CD14-positive monocyte (primary cell): ENCODE results near the gene TRIM68. TPM values are rescaled to one million over a fixed set of nuclear protein-coding genes. Genes with fewer than 3 reads are reported as not detected.

Experiments
- DNase-seq, 3 donors: peaks; one replicate each; pipeline ENCODE4 v3.0.0-alpha.2; 2011 to 2022
- H2AFZ ChIP-seq: 2 replicates; pipeline ENCODE4 v1.6.0; 2012; ENCODE audit warnings: mild to moderate bottlenecking, low read depth, low read length, inconsistent platforms; ENCODE audit not compliant: insufficient read depth, poor library complexity, severe bottlenecking
- H3K27ac ChIP-seq, 2 donors: 1 replicate in 1 of 2; 2 replicates in 1 of 2; pipeline ENCODE4 v1.5.1; 2012 to 2013; ENCODE audit warnings: low read length in 2 of 2, control low read depth in 1 of 2, inconsistent platforms in 1 of 2, low read depth in 1 of 2, mild to moderate bottlenecking in 1 of 2
- H3K27me3 ChIP-seq, 2 donors: one replicate each; pipeline versions ENCODE4 v1.6.0 to v1.6.1; 2011 to 2013; ENCODE audit warnings: low read length in 2 of 2; ENCODE audit not compliant: control insufficient read depth in 2 of 2, insufficient read depth in 2 of 2
- H3K36me3 ChIP-seq, 2 donors: replicated peaks in 1 of 2; 1 replicate in 1 of 2; 2 replicates in 1 of 2; pipeline versions ENCODE4 v1.5.1 to v1.6.1; 2012 to 2013; ENCODE audit warnings: low read length in 2 of 2, control low read depth in 1 of 2, inconsistent platforms in 1 of 2, mild to moderate bottlenecking in 1 of 2; ENCODE audit not compliant: insufficient read depth in 2 of 2, control insufficient read depth in 1 of 2
- H3K4me1 ChIP-seq, 2 donors: 1 replicate in 1 of 2; 2 replicates in 1 of 2; pipeline versions ENCODE4 v1.5.1 to v1.6.1; 2012 to 2013; ENCODE audit warnings: low read length in 2 of 2, control low read depth in 1 of 2, inconsistent platforms in 1 of 2, mild to moderate bottlenecking in 1 of 2, moderate library complexity in 1 of 2; ENCODE audit not compliant: insufficient read depth in 2 of 2, control insufficient read depth in 1 of 2
- H3K4me2 ChIP-seq: replicated peaks from 2 replicates; pipeline ENCODE3; 2012; ENCODE audit warnings: low read length, moderate library complexity, mild to moderate bottlenecking; ENCODE audit not compliant: poor library complexity, severe bottlenecking; ENCODE audit errors: extremely low read depth
- H3K4me3 ChIP-seq, 3 experiments: fragments of 200-600 bp in 1 of 3; sonication (generic) in 1 of 3; replicated peaks in 1 of 3; 1 replicate in 2 of 3; 2 replicates in 1 of 3; pipeline ENCODE4 v1.5.1; 2011 to 2013; ENCODE audit warnings: low read length in 3 of 3, mild to moderate bottlenecking in 3 of 3, control low read depth in 2 of 3, low read depth in 2 of 3, inconsistent platforms in 1 of 3, moderate library complexity in 1 of 3
- H3K79me2 ChIP-seq: 2 replicates; pipeline ENCODE4 v1.6.0; 2012; ENCODE audit warnings: mild to moderate bottlenecking, control low read depth, inconsistent platforms, low read length, moderate library complexity; ENCODE audit not compliant: insufficient read depth
- H3K9ac ChIP-seq: 2 replicates; pipeline ENCODE4 v1.6.0; 2017; ENCODE audit warnings: low read length, mild to moderate bottlenecking; ENCODE audit not compliant: insufficient read depth, poor library complexity, severe bottlenecking
- H3K9me3 ChIP-seq, 2 donors: replicated peaks in 1 of 2; 1 replicate in 1 of 2; 2 replicates in 1 of 2; pipeline versions ENCODE4 v1.5.1 to v1.6.1; 2012 to 2013; ENCODE audit warnings: low read length in 2 of 2, control low read depth in 1 of 2; ENCODE audit not compliant: control insufficient read depth in 1 of 2, insufficient read depth in 1 of 2
- H4K20me1 ChIP-seq: 2 replicates; pipeline ENCODE4 v1.6.0; 2012; ENCODE audit warnings: mild to moderate bottlenecking, low read length, control low read depth, moderate library complexity; ENCODE audit not compliant: insufficient read depth
- H3K27ac Mint-ChIP-seq, 7 donors: one replicate each; pipeline ENCODE4 v1.8.0; 2020; ENCODE audit warnings: mild to moderate bottlenecking in 7 of 7, mixed read lengths in 7 of 7, moderate library complexity in 6 of 7, inconsistent platforms in 2 of 7
- H3K27me3 Mint-ChIP-seq, 3 donors: one replicate each; pipeline ENCODE4 v1.8.0; 2021 to 2022; ENCODE audit warnings: low read depth in 3 of 3, mild to moderate bottlenecking in 3 of 3, mixed read lengths in 3 of 3, moderate library complexity in 3 of 3, inconsistent platforms in 1 of 3
- H3K36me3 Mint-ChIP-seq, 2 donors: one replicate each; pipeline ENCODE4 v1.8.0; 2020; ENCODE audit warnings: mixed read lengths in 2 of 2, inconsistent platforms in 1 of 2, mild to moderate bottlenecking in 1 of 2
- H3K4me1 Mint-ChIP-seq: one replicate; pipeline ENCODE4 v1.8.0; 2020; ENCODE audit warnings: mild to moderate bottlenecking, mixed read lengths
- H3K4me3 Mint-ChIP-seq, 2 donors: one replicate each; pipeline ENCODE4 v1.8.0; 2020; ENCODE audit warnings: mild to moderate bottlenecking in 2 of 2, mixed read lengths in 2 of 2, moderate library complexity in 1 of 2
- H3K9me3 Mint-ChIP-seq, 7 donors: one replicate each; pipeline ENCODE4 v1.8.0; 2020 to 2022; ENCODE audit warnings: mixed read lengths in 7 of 7, mild to moderate bottlenecking in 6 of 7, moderate library complexity in 6 of 7, inconsistent platforms in 2 of 7
- whole genome bisulfite sequencing: methylation state at CpG from one replicate; pipeline ENCODE4 v1.1.5; 2013; ENCODE audit warnings: missing lambda C conversion rate; ENCODE audit not compliant: insufficient coverage; 5-methylcytosine and 5-hydroxymethylcytosine counted together
- intact Hi-C, 2 donors: fragments of 100-400 bp; cut with micrococcal nuclease; formaldehyde crosslinking; loops; one replicate each; pipeline versions ENCODE4 v1.15.0 to v1.15.1; 2023
- polyA plus RNA-seq, 3 donors: library from polyadenylated mRNA; depleted of rRNA in 1 of 3; unstranded in 2 of 3; stranded (reverse) in 1 of 3; fragments of 300-500 nt in 2 of 3; fragments of >200 nt in 1 of 3; fragmentation: Illumina TruSeq in 2 of 3; gene quantifications; 1 replicate in 2 of 3; 2 replicates in 1 of 3; pipeline ENCODE4 v1.2.3, GENCODE V29; 2012 to 2021
- TF ChIP-seq, protein P1 (sequence below): fragments of 200-600 bp; IDR thresholded peaks from one replicate; pipeline ENCODE4 v1.8.0; 2022; ENCODE audit warnings: antibody characterized with exemption, mild to moderate bottlenecking

Gene TRIM68
- polyA plus RNA-seq, 3 donors, result 2.2 to 4.9 (median 3.0) TPM

DNA sequence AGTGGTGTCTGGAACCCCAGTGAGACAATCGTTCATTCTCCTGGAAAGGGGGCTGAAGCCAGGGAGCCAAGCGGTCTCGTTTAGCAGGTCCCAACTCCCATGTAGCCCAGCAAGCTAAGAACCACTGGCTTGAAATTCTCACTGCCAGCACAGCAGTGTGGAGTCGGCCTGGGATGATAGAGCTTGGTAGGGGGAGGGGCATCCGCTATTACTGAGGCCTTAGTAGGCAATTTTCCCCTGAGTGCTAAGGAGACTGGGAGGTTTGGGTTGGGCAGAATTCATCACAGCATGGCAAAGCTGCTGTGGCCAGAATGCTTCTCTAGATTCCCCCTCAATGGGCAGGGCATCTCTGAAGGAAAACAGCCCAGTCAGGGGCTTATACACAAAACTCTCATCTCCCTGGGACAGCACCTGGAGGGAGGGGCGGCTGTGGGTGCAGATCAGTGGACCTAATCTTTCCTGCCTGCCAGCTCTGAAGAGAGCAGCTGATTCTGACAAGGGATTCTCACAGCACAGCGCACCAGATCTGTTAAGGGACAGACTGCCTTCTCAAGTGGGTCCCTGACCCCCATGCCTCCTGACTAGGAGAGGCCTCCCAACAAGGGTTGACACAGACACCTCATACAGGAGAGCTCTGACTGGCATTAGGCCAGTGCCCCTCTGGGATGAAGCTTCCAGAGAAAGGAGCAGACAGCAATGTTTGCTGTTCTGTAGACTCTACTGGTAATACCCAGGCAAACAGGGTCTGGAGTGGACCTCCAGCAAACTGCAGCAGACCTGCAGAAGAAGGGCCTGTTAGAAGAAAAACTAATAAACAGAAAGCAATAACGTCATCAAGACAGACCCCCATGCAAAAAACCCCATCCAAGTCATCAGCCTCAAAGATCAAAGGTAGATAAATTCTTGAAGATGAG lies 48.2 kb downstream of the TRIM68 start:
- Mint-ChIP-seq H3K4me3 (no peak overlapping the region), H3K27me3 (peaks cover 9 to 26% (median 21%) of the 10 kb centered on the region in 3 donors), H3K36me3 (no peaks in the 10 kb centered on the region), H3K4me1 (no peaks in the 10 kb centered on the region), H3K9me3 (peaks cover 4 to 26% (median 14%) of the 10 kb centered on the region in 7 donors), H3K27ac (no peak overlapping the region)
- intact Hi-C loops, result no loop called here
- H3K36me3 ChIP-seq, result no peaks in the 10 kb centered on the region
- H4K20me1 ChIP-seq, result no peaks in the 10 kb centered on the region
- 92% methylated on average over 2 of the region's 8 CpGs for WGBS
- no peaks in the 10 kb centered on the region for H3K27me3 ChIP-seq
- no peak overlapping the region for H3K9ac ChIP-seq
- H2AFZ ChIP-seq, result no peak overlapping the region
- no peak overlapping the region for H3K4me2 ChIP-seq
- DNase-seq, result no peak
- no peaks in the 10 kb centered on the region for H3K79me2 ChIP-seq
- no peak overlapping the region for H3K27ac ChIP-seq
- TF ChIP-seq, protein P1, sequence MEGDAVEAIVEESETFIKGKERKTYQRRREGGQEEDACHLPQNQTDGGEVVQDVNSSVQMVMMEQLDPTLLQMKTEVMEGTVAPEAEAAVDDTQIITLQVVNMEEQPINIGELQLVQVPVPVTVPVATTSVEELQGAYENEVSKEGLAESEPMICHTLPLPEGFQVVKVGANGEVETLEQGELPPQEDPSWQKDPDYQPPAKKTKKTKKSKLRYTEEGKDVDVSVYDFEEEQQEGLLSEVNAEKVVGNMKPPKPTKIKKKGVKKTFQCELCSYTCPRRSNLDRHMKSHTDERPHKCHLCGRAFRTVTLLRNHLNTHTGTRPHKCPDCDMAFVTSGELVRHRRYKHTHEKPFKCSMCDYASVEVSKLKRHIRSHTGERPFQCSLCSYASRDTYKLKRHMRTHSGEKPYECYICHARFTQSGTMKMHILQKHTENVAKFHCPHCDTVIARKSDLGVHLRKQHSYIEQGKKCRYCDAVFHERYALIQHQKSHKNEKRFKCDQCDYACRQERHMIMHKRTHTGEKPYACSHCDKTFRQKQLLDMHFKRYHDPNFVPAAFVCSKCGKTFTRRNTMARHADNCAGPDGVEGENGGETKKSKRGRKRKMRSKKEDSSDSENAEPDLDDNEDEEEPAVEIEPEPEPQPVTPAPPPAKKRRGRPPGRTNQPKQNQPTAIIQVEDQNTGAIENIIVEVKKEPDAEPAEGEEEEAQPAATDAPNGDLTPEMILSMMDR, result no peak
- H3K9me3 ChIP-seq, result no peaks in the 10 kb centered on the region
- H3K4me3 ChIP-seq, result no peak overlapping the region
- H3K4me1 ChIP-seq, result no peaks in the 10 kb centered on the region

DNA sequence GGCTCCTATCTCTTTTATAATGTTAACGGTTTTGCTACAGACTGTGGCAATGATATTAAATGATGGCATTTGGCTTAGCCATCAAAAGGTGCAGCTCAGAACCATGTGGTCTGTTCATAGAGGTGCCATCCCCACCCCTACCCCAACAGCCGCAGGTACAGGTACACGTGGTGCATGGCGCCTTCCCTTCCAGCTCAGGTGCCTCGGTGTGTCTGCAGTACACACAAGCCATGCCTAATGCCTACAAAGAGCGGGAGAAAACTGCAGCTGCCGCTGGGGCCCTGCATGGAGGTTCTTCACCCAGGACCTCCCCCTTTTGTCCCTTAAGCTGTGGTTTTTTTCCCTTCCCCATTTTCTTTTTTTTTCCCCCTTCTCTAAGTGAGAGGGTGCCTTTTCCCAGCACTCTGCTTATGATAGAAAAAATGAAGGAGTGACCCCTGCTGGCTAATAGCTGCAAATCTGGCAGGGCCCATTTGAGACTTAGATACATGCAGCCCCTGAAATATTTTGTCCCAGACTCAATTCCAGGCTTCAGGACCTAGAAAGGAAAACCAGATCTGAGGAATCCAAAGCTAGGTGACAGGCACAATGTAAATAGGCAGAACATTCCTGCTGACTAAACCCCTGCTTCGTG lies 56.6 kb downstream of the TRIM68 start:
- Mint-ChIP-seq H3K27ac (no peak overlapping the region), H3K36me3 (no peaks in the 10 kb centered on the region), H3K27me3 (peaks cover 5 to 9% (median 8%) of the 10 kb centered on the region in 3 donors), H3K9me3 (peaks cover 0 to 11% (median 6%) of the 10 kb centered on the region in 7 donors), H3K4me1 (no peaks in the 10 kb centered on the region), H3K4me3 (no peak overlapping the region)
- Histone ChIP-seq H4K20me1 (no peaks in the 10 kb centered on the region), H3K4me1 (no peaks in the 10 kb centered on the region), H3K9me3 (peaks cover 0 to 4% of the 10 kb centered on the region in 2 donors), H2AFZ (no peak overlapping the region), H3K9ac (no peak overlapping the region), H3K79me2 (no peaks in the 10 kb centered on the region), H3K27me3 (no peaks in the 10 kb centered on the region), H3K4me3 (no peak overlapping the region), H3K4me2 (no peak overlapping the region), H3K27ac (no peak overlapping the region), H3K36me3 (no peaks in the 10 kb centered on the region)
- WGBS, result 79% methylated on average over 6 of the region's 8 CpGs
- intact Hi-C loops, result no loop called here
- TF ChIP-seq, protein P1, result peak; percentile 38
- no peak for DNase-seq

Other genes with a start within 250 kb of the TRIM68 start
- gene OR52B4, start 239.8 kb downstream of the TRIM68 start, polyA plus RNA-seq, result not detected
- gene TRIM21, start 214.5 kb downstream of the TRIM68 start, polyA plus RNA-seq, result 10 to 100 TPM; 16.8 to 42.5 (median 29.9) TPM
- gene OR52K2, start 158.9 kb downstream of the TRIM68 start, polyA plus RNA-seq, result 1 to 10 TPM in 1 of 3 donors, under 1 TPM in 2; 0.16 to 1.5 (median 0.41) TPM
- gene OR52K1, start 125.6 kb downstream of the TRIM68 start, polyA plus RNA-seq, result 1 to 10 TPM in 1 of 3 donors, not detected in 2; 1.6 TPM
- gene OR52M1, start 63.0 kb downstream of the TRIM68 start, polyA plus RNA-seq, result not detected
- gene OR52I2, start 26.5 kb downstream of the TRIM68 start, polyA plus RNA-seq, result under 1 TPM in 1 of 3 donors, not detected in 2; 0.04 TPM
- under 1 TPM in 1 of 3 donors, not detected in 2; 0.09 TPM for gene OR52I1, start 14.2 kb downstream of the TRIM68 start, polyA plus RNA-seq
- not detected for gene OR51D1, start 29.2 kb upstream of the TRIM68 start, polyA plus RNA-seq
- gene OR51E1, start 35.8 kb upstream of the TRIM68 start, polyA plus RNA-seq, result not detected
- not detected for gene OR51E2, start 89.6 kb upstream of the TRIM68 start, polyA plus RNA-seq
- not detected for gene MMP26, start 96.6 kb upstream of the TRIM68 start, polyA plus RNA-seq
- gene OR51F1, start 161.7 kb upstream of the TRIM68 start, polyA plus RNA-seq, result not detected
- not detected for gene OR52R1, start 196.1 kb upstream of the TRIM68 start, polyA plus RNA-seq
- gene OR51F2, start 213.1 kb upstream of the TRIM68 start, polyA plus RNA-seq, result not detected
- gene OR51S1, start 241.0 kb upstream of the TRIM68 start, polyA plus RNA-seq, result not detected